Measurements from ENCODE around the gene RHOBTB1.

GRCh38 chr10:60896033-60896432 lies 48.0 kb downstream of the RHOBTB1 start:
- TF ChIP-seq CTCF (IDR thresholded peaks at IDR 0.05; ENCODE audit: low read depth, low read length) (no peak), EZH2phosphoT487 (IDR thresholded peaks at IDR 0.05; ENCODE audit: low read depth) (no peak)
